NCI-H128 (cell line): ENCODE data around the gene FKBP6.
"Not testable (repeated sequence)": the region's sequence is repeated elsewhere in the genome, so short reads cannot be mapped to it uniquely, and the experiment has no call there.

Source experiments
- DNase-seq: peaks from one replicate; lab custom pipeline; 2025; ENCODE audit not compliant: unreplicated experiment; lab: John Stamatoyannopoulos, UW

The FKBP6 gene

DNA sequence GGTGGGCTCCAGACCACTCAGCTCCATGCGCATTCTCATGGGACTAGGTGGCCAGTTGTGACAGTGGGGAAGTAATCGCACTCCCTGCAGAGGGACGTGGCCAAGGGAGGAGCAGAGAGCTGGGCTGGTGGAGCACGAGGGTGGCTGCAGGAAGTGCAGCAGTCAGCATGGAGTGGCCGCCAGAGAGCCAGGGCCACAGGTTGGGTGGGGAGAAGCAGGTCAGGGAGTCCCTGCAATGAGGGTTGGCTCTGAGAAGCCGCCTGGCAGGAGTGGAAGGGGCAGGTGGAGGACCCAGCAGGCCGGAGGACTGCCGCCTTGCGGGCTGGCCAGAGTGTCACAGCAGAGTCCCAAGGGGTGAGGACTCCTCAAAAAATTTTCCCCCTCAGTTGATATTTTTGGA, 26.2 kb downstream of the FKBP6 start:
- DNase-seq = no peak

GRCh38 chr7:73354821-73355220, 26.9 kb downstream of the FKBP6 start:
- DNase-seq = no peak

DNA sequence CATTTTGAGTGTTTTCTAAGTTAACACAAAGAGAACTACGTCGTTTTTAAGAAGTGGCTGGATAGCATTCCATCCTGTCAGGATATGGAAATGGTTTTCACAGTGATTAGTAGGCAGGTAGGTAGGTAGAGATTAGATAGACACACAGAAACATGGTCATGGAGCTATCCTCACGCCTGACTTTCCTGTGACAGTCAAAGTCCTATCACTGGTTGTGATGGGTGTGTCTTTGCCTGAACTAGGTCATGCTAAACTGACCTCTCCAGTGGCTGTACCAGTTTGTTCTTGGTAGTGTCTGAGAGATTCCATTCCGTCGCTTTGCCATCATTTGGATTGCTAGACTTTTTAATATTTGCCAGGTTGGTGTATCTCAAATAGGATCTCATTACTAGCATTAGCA, 28.2 kb downstream of the FKBP6 start:
- no peak for DNase-seq

DNA sequence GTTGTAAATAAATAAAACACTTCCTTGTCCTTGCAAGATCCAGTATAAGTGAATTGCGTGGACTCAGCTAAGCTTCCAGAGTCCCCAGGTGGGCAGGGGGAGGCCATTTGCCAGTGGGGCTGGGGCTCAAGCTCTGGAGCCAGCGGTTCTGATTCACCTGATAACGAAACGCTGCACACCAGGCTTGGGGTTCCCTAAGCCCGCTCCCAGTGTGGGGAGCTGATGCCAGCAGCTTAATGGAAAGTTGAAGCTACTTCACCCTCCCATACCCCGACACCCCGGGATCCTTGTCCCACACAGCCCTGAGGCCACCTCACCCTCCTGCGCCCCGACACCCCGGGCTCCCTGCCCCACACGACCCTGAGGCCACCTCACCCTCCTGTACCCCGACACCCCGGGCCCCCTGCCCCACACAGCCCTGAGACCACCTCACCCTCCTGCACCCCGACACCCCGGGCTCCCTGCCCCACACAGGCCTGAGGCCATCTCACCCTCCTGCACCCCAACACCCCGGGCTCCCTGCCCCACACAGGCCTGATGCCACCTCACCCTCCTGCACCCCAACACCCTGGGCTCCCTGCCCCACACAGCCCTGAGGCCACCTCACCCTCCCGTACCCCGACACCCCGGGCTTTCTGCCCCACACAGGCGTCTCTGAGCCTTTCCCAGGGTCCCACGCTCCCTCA, 30.8 kb downstream of the FKBP6 start:
- DNase-seq = no peak

GRCh38 chr7:73359306-73359705, 31.3 kb downstream of the FKBP6 start:
- no peak for DNase-seq

- DNase-seq = no peak
Observed at GRCh38 chr7:73359746-73360375, 31.9 kb downstream of the FKBP6 start.

GRCh38 chr7:73360590-73360989, 32.6 kb downstream of the FKBP6 start:
- DNase-seq = not testable (repeated sequence)

DNA sequence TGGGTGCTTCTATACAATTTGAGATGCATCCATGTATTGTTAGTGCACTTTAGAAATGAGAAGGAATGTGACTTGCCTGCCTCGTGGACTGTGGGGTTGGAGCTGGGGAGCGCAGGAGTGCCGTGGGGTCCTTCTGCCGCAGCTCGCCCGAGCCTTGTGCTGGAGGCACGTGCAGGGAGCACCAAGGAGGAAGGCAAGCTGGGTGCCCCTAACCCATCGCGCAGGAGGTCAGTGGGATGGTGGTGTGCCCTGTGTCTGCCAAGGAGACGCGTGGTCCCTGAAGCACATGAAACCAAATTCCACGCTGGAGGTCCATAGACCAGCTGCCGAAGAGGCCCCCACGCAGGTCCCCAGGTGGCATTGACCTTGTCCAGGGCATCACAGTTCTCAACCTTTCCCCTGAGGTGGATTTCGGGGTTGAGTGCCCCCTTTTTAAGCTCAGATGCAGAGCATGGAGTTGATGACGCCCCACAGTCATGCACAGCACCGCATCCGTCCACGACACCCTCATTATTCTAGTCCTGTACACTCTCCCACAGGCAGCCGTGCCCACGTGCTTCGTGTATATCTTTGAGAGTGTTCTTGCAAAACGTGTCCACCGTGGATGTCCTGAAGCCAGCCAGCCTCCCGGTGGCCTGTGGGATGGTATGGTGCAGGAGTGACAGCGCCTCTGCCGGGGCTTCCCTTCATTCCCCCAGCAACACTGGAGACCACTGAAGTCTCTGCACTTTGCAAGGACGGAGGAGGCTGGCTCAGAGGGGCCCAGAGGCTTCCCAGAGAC, 35.5 kb downstream of the FKBP6 start:
- no peak for DNase-seq

DNA sequence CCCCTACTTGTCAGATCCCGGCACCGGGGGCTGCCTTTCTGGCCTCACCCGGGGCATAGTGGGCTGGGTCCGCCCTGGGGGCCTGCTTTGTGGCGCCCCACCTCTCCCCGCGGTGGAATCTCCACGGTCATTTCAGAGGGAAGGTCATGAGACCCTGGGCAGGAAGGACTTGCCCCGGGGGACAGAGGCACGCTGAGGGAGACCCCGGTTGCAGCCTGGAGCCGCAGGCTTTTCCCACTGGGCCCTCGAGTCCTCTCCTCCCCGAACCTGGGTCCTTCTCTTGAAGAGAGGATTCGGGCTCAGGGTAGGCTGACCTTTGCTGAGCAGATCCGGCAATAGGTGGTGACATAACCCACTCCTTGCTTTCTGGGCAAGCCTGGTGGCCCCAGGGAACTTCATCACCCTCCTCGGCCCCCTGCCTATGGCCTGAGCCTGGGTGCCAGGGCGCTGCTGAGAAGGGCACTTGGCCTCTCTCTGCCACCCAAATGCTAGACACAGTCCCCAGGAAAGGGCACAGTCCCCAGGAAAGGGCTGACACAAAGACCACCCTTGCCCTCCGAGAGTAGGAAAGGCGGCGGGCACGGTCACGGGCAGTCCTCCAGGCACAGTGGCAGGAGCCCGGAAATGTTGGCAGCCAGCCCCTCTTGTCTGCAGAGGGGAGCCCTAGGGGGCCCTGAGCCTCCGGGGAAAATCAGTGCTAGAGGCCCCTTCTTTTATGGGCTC, 36.2 kb downstream of the FKBP6 start:
- DNase-seq = no peak

DNA sequence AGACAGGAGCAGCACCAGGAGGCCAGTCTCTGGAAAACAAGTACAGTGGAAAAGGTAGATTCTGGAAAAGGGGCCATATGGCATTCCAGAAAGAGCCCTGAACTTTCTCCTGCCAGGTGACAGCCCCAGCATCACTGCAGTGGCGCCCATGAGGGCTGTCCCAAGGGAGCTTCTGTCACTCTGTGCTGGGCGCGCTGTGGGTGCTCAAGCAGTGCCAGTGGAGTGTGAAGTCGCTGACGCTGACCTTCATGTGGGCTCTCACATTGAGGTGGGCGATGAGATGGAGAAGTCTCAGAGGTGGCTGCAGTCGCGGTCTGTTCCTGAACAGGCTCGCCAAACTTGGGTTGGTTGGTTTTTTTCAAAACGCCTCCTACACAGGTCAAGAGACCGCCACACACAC, 38.2 kb downstream of the FKBP6 start:
- DNase-seq = no peak

- no peak for DNase-seq
Observed at GRCh38 chr7:73366990-73367389, 39.0 kb downstream of the FKBP6 start.

- DNase-seq = no peak
Observed at GRCh38 chr7:73369009-73369408, 41.0 kb downstream of the FKBP6 start.

GRCh38 chr7:73369622-73370021, 41.7 kb downstream of the FKBP6 start:
- no peak for DNase-seq

GRCh38 chr7:73373741-73374140, 45.8 kb downstream of the FKBP6 start:
- DNase-seq = no peak

DNA sequence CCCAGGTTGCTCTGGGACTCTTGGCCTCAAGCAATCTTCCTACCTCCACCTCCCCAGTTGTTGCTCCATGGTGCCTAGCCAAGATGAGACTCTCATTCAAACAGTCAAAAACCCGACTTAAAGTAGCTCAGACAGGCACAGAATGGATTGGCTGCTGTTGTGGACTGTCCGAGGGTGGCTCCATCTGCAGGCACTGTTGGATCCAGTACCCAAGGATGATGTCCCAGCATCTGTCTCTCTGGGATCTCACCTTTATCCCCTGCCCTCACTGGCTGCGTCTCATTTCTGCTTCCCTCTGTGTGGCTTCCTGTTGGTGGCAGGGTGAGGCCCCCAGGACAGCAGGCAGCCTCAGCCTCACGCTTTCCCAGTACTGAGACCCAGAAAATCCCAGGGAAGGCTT, 48.3 kb downstream of the FKBP6 start:
- not testable (repeated sequence) for DNase-seq

DNA sequence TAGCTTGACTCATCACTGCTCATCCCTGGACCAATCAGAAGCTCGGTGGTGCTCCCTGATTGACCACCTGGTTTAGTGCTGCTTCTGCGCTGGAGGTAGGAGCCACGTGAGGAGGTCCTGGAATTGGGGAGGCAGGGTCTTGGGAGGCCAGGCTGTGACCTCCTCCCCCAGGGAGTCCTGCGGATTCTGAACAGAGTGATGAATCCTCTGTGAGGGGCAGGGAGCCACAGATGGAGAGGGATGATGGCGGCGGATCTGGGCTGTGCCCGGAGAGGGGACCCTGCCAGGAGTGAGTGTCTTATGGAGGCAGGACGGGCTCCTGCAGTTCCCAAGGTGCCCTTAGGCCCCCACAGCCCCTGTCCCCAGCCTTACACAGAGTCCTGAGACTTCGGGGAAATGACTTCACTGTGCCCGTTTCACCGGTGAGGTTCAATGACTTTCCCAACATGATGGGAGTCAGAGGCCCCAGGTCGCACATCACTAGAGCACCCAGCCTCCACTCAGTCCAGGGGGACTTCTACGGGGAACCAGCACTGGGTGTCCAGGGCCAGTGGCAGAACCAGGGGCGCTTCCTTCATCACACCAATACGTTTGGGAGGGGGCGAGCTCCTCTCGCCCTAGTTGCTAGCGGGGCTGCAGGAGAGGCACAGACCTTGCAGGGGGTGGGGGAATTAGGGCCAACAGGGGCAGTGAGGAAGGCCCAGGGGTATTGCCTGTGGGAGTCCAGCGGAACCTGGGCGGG, 48.9 kb downstream of the FKBP6 start:
- DNase-seq = no peak

- DNase-seq = not testable (repeated sequence)
Observed at GRCh38 chr7:73377413-73378200, 49.6 kb downstream of the FKBP6 start.

- no peak for DNase-seq
Observed at GRCh38 chr7:73382934-73383503, 55.1 kb downstream of the FKBP6 start.

DNA sequence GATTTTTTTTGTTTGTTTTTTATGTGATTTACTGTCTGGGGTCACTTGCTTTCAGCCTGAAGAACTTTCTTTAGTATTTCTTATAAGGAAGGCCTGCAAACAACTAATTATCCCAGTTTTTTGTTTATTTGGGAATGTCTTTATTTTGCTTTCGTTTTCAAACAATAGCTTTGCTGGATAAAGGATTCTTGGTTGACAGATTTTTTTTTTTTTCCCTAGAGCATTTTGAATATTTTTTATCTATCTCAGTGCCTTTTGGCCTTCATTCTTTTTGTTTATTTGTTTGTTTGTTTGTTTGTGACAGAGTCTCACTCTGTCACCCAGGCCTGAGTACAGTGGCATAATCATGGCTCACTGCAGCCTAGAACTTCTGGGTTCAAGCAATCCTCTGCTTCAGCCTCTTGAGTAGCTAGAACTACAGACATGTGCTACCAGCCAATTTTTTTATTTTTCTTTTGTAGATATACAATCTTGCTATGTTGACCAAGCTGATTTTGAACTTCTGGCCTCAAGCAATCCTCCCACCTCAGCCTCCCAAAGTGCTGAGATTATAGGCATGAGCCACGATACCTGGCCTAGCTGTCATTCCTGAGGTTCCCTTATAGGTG, 59.4 kb downstream of the FKBP6 start:
- no peak for DNase-seq
